Measurements from ENCODE around the gene PRKCE. TPM values are rescaled to one million over a fixed set of nuclear protein-coding genes. Genes with fewer than 3 reads are reported as not detected.
A peak's percentile ranks its signal among the peaks of the same experiment; 100 is the strongest.

The PRKCE gene
- total RNA-seq, 1 experiment from 2014 or later, result 1.3 TPM

DNA sequence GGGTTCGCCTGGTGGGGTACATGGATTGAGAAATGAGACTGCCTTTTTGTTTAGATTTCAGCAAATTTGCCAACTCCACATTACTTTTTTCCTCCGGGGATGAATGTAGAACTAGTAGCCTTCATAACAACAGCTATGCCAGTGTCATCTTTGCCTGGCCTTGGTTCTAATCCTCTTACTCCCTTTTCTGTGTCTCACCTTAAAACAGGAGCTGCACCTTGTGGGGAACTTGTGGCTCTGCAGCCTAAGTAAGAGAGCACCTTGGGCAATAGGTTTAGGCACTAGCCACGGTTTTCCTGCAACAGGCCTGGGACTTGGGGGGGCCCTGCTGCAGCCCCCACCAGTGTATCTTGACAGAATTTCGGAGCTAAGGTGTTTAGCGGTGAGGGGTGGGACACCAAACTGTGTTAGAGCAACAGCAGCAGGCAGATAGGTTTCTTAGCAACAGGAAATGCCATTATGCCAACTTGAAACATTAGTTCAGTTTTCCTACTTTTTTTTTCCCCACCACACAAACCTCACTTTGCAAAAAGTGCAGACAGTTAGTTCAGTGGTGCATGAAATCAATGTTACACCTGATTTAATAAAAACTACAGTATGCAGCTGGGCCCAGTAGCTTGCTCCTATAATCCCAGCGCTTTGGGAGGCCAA is 173.7 kb downstream of the PRKCE start:
- Mint-ChIP-seq H3K27me3 (ENCODE audit: low read depth) (no peaks in the 10 kb centered on the region), H3K36me3 (ENCODE audit: insufficient read depth in 1 of 3, low read depth in 3 of 3) (peaks cover 0 to 6% (median 1%) of the 10 kb centered on the region in 3 experiments; a peak in 2 of 7 replicates), H3K9me3 (peaks cover 2 to 6% of the 10 kb centered on the region in 2 experiments), H3K4me1 (peaks cover 15 to 21% of the 10 kb centered on the region in 2 experiments), H3K4me3 (no peak overlapping the region), H3K27ac (no peak overlapping the region)
- Histone ChIP-seq H3K23ac (ENCODE audit: insufficient read length, low read depth, low read length) (no peak overlapping the region), H3K56ac (ENCODE audit: insufficient read length, low read depth, low read length) (no peak overlapping the region), H3K79me2 (ENCODE audit: insufficient read depth, low read length) (no peaks in the 10 kb centered on the region), H3K4me1 (ENCODE audit: insufficient read depth, low read length) (no peaks in the 10 kb centered on the region), H2BK15ac (ENCODE audit: low read depth, low read length) (no peak overlapping the region), H3K27me3 (ENCODE audit: insufficient read depth, low read length) (no peaks in the 10 kb centered on the region), H3K14ac (ENCODE audit: insufficient read depth, low read length) (no peak overlapping the region), H3K27ac (ENCODE audit: insufficient read length, low read depth, low read length) (no peak overlapping the region), H3K4ac (ENCODE audit: low read depth, low read length) (no peak overlapping the region), H2BK20ac (ENCODE audit: low read depth, low read length, poor library complexity, severe bottlenecking) (no peak overlapping the region), H2AK5ac (ENCODE audit: insufficient read length, low read length) (no peak overlapping the region), H3K23me2 (ENCODE audit: insufficient read length, low read depth, low read length, poor library complexity, severe bottlenecking) (no peaks in the 10 kb centered on the region), H3K18ac (ENCODE audit: insufficient read length, low read depth, low read length) (no peak overlapping the region), H4K91ac (ENCODE audit: insufficient read length, low read depth, low read length) (no peak overlapping the region), H2BK12ac (ENCODE audit: insufficient read length, low read depth, low read length) (no peak overlapping the region), H4K20me1 (ENCODE audit: control insufficient read depth, insufficient read depth, insufficient read length) (no peaks in the 10 kb centered on the region), H2BK120ac (ENCODE audit: low read depth, low read length, poor library complexity, severe bottlenecking) (no peak overlapping the region), H3K4me2 (ENCODE audit: insufficient read depth, insufficient read length, low read length) (no peak overlapping the region), H3T11ph (ENCODE audit: low read length) (no peak overlapping the region), H4K8ac (replicated peaks; ENCODE audit: insufficient read length, low read depth, low read length) (no peak overlapping the region), H4K5ac (ENCODE audit: insufficient read length, low read depth, low read length) (no peak overlapping the region), H3K79me1 (ENCODE audit: insufficient read depth, low read depth, low read length, poor library complexity, severe bottlenecking) (no peaks in the 10 kb centered on the region), H2AFZ (ENCODE audit: low read length) (no peak overlapping the region), H3K9ac (ENCODE audit: extremely low read depth, insufficient read length, low read length) (no peak overlapping the region), H3K9me3 (ENCODE audit: control insufficient read depth, low read depth, low read length) (no peaks in the 10 kb centered on the region), H2BK5ac (ENCODE audit: insufficient read length, low read length) (no peak overlapping the region)
- no CpG with 5 or more reads among the region's 6 CpGs for WGBS (ENCODE audit: extremely low coverage, insufficient read length, low lambda C conversion rate)
- TF ChIP-seq, protein P1, sequence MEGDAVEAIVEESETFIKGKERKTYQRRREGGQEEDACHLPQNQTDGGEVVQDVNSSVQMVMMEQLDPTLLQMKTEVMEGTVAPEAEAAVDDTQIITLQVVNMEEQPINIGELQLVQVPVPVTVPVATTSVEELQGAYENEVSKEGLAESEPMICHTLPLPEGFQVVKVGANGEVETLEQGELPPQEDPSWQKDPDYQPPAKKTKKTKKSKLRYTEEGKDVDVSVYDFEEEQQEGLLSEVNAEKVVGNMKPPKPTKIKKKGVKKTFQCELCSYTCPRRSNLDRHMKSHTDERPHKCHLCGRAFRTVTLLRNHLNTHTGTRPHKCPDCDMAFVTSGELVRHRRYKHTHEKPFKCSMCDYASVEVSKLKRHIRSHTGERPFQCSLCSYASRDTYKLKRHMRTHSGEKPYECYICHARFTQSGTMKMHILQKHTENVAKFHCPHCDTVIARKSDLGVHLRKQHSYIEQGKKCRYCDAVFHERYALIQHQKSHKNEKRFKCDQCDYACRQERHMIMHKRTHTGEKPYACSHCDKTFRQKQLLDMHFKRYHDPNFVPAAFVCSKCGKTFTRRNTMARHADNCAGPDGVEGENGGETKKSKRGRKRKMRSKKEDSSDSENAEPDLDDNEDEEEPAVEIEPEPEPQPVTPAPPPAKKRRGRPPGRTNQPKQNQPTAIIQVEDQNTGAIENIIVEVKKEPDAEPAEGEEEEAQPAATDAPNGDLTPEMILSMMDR (conservative IDR thresholded peaks at IDR 0.05), result peak; percentile 49
- no peak for DNase-seq
